Neural crest cell (in vitro differentiated cells): ENCODE data around the gene FAM78A. TPM values are rescaled to one million over a fixed set of nuclear protein-coding genes. Genes with fewer than 3 reads are reported as not detected.
A peak's percentile ranks its signal among the peaks of the same experiment; 100 is the strongest.
"Not testable (repeated sequence)": the region's sequence is repeated elsewhere in the genome, so short reads cannot be mapped to it uniquely, and the experiment has no call there.

Experiments
- DNase-seq: peaks from one replicate; pipeline ENCODE4 v3.0.0; 2021; ENCODE audit warnings: low read depth, mixed read lengths, low spot score
- H3K27ac Mint-ChIP-seq: one replicate; pipeline ENCODE4 v1.8.0; 2021; ENCODE audit warnings: mild to moderate bottlenecking, mixed read lengths; ENCODE audit not compliant: unreplicated experiment
- H3K27me3 Mint-ChIP-seq: 2 replicates; pipeline ENCODE4 v1.8.0; 2021; ENCODE audit warnings: low read depth, mild to moderate bottlenecking, mixed read lengths
- H3K36me3 Mint-ChIP-seq: 2 replicates; pipeline ENCODE4 v1.8.0; 2021; ENCODE audit warnings: low read depth, mild to moderate bottlenecking, mixed read lengths
- H3K4me1 Mint-ChIP-seq: 2 replicates; pipeline ENCODE4 v1.8.0; 2021; ENCODE audit warnings: mixed read lengths
- H3K4me3 Mint-ChIP-seq: one replicate; pipeline ENCODE4 v1.8.0; 2021; ENCODE audit warnings: mild to moderate bottlenecking, mixed read lengths
- H3K9me3 Mint-ChIP-seq: 2 replicates; pipeline ENCODE4 v1.8.0; 2021; ENCODE audit warnings: mixed read lengths
- total RNA-seq: library from RNA; stranded (reverse); gene quantifications from 2 replicates; pipeline ENCODE4 v1.2.1, GENCODE V29; 2021
- TF ChIP-seq, protein P1 (sequence below): fragments of 200-600 bp; sonication (generic); conservative IDR thresholded peaks from 2 replicates; pipeline ENCODE4 v1.5.0; 2021; ENCODE audit warnings: antibody characterized with exemption, mild to moderate bottlenecking

The FAM78A gene
- total RNA-seq, 1 donor from 2014 or later, result 3.8 TPM

DNA sequence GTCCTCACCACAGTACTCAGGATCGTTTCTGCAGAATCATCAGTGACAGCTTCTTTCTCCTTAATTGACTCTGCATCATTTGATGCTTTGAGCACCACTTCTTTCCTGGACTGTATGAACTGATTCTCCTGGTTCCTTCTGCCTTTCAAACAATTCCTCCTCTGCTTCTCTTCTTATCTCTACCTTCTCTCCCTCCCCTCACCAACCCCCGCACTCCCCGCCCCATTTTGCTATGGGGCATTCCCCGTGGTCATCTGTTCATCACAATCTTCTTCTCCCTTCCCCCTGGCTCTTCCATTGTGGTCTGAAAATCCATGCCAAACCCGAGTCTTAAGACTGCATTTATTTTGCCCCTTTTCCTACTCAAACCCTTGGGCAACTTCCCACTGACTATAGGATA lies 57.9 kb downstream of the FAM78A start:
- peaks cover 12% of the 10 kb centered on the region for H3K4me1 Mint-ChIP-seq
- DNase-seq, result no peak
- H3K9me3 Mint-ChIP-seq, result no peaks in the 10 kb centered on the region
- TF ChIP-seq, protein P1, sequence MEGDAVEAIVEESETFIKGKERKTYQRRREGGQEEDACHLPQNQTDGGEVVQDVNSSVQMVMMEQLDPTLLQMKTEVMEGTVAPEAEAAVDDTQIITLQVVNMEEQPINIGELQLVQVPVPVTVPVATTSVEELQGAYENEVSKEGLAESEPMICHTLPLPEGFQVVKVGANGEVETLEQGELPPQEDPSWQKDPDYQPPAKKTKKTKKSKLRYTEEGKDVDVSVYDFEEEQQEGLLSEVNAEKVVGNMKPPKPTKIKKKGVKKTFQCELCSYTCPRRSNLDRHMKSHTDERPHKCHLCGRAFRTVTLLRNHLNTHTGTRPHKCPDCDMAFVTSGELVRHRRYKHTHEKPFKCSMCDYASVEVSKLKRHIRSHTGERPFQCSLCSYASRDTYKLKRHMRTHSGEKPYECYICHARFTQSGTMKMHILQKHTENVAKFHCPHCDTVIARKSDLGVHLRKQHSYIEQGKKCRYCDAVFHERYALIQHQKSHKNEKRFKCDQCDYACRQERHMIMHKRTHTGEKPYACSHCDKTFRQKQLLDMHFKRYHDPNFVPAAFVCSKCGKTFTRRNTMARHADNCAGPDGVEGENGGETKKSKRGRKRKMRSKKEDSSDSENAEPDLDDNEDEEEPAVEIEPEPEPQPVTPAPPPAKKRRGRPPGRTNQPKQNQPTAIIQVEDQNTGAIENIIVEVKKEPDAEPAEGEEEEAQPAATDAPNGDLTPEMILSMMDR, result no peak
- H3K4me3 Mint-ChIP-seq, result no peak overlapping the region
- peak overlapping the region; percentile 53 for H3K27ac Mint-ChIP-seq
- H3K36me3 Mint-ChIP-seq, result peaks cover 5% of the 10 kb centered on the region
- H3K27me3 Mint-ChIP-seq, result no peaks in the 10 kb centered on the region

DNA sequence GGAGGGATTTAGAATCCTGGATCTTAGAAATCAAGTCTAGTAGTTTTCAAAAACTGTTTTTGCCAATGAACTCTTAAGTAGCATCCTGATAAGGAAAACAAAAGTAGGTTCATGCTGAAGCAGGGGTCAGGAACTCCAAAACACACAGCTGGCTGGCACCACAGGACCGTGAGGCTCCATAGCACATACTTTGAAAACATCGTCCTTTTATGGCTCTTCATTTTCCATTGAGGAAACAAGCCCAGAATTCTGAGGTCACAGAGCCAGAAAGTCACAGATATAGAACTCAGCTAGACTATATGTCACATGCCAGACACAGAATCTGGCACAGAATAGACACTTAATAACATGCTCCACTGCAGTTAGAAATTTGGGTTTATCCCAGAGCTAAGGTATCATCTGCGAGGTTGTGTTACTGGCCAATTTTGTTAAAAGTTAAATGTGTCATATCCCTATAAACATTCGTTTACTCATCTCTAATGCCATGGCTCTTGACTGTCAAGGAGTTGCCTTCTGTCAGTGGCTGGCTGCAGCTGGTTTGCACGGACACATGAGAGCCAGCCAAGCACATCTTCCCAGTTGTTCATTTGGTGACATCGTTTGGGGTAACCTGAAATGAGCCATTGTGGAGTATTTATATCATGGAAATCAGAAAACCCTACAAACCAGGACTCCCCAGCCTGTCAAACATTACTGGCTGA lies 58.8 kb downstream of the FAM78A start:
- peaks cover 1% of the 10 kb centered on the region for H3K9me3 Mint-ChIP-seq

DNA sequence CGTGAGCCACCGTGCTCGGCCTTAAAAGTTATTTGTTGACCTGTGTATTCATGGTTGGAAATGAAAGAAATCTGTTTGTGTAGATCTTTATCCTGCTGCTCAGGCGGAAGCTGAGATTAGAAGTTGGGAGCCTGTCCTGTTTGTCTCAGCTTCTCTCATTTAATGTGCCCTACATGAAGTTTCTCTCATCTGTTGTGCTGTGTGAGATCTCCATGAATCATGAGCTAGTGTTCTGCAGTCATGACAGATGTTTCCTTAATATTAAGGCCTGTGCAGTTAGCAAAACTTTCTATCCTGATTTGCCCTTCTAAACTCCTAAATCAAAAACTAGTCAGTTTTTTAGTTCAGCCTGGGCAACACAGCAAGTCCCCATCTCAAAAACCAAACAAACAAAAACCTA lies 59.5 kb downstream of the FAM78A start:
- Mint-ChIP-seq H3K9me3 (peaks cover 5% of the 10 kb centered on the region), H3K27me3 (no peaks in the 10 kb centered on the region), H3K36me3 (peaks cover 13% of the 10 kb centered on the region), H3K27ac (no peak overlapping the region), H3K4me1 (peaks cover 12% of the 10 kb centered on the region), H3K4me3 (no peak overlapping the region)
- TF ChIP-seq, protein P1, result no peak
- no peak for DNase-seq

More for the DNA sequence above, 58.8 kb downstream of the FAM78A start:
- Mint-ChIP-seq H3K4me1 (peaks cover 12% of the 10 kb centered on the region), H3K4me3 (no peak overlapping the region), H3K36me3 (peaks cover 9% of the 10 kb centered on the region), H3K27ac (no peak overlapping the region), H3K27me3 (no peaks in the 10 kb centered on the region)
- TF ChIP-seq, protein P1, result no peak
- no peak for DNase-seq

DNA sequence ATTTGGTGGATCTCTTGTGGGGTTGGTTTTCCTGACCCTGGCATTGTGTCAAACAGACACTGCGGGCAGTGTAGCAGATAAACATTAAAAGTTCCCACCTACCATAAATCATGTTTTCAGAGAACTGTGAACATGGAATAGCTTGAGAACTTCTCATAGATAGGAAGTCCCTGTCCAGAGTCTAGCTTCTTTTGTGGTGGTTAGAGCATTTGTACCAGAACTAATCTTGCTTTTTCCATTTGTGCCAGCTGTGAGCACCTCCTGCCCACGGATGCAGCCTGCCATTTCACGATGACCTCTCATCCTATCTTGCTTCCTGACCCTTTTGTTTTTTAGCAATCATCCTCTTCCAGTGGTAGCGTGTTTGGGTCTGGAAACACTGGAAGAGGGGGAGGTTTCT lies 61.4 kb downstream of the FAM78A start:
- no peaks in the 10 kb centered on the region for H3K27me3 Mint-ChIP-seq
- H3K36me3 Mint-ChIP-seq, result peaks cover 30% of the 10 kb centered on the region
- H3K4me1 Mint-ChIP-seq, result peaks cover 12% of the 10 kb centered on the region
- TF ChIP-seq, protein P1, result no peak
- DNase-seq, result no peak
- no peak overlapping the region for H3K4me3 Mint-ChIP-seq
- H3K27ac Mint-ChIP-seq, result no peak overlapping the region
- peaks cover 7% of the 10 kb centered on the region for H3K9me3 Mint-ChIP-seq

DNA sequence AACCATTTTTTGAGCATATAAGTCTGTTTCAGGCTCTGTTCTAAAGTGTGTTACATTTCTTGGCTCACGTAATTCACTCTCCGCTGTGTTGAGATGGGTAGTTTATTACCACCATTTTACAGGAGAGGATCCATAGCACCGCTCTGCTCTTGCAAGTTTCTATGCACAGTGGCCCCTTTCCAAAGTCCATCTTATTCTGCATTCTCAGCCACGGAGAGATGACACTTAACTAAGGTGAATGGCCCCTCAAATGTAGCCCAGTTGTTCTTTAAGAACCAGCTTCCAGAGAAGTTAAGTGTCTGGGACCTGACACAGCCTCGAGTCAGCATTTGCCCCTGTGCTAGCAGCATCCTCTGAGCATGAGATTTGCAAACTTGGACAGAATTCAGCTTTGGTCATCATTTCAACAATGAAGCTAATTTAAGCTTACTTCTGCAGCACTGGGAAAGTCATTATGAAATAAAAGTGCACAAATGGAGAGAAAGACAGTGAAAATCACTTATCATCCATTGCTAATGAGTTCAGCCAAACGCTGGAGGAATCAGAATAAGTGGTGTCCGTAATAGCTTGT lies 61.9 kb downstream of the FAM78A start:
- Mint-ChIP-seq H3K36me3 (peaks cover 34% of the 10 kb centered on the region), H3K4me3 (no peak overlapping the region), H3K27ac (no peak overlapping the region), H3K9me3 (peaks cover 9% of the 10 kb centered on the region), H3K4me1 (peaks cover 12% of the 10 kb centered on the region), H3K27me3 (no peaks in the 10 kb centered on the region)
- DNase-seq, result no peak
- TF ChIP-seq, protein P1, result no peak

DNA sequence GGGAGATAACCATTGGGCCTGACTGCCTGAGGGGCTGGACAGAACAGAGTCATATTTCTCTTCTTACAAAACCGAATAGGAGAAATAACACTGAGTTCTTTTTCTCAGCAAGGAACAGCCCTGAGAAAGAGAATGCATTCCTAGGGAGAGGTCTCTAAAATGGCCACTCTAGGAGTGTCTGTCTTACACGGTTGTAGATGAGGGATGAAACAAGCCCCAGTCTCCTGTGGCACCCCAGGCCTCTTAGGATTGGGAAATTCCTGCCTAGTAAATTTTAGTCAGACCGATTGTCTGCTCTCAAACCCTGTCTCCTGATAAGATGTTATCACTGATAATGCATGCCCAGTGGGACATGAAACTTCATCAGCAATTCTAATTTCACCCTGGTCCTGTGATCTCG lies 64.4 kb downstream of the FAM78A start:
- not testable (repeated sequence) for H3K27me3 Mint-ChIP-seq
- H3K36me3 Mint-ChIP-seq, result peaks cover 43% of the 10 kb centered on the region

More for the DNA sequence above, 64.4 kb downstream of the FAM78A start:
- not testable (repeated sequence) for H3K9me3 Mint-ChIP-seq, H3K4me3 Mint-ChIP-seq, DNase-seq, H3K27ac Mint-ChIP-seq
- H3K4me1 Mint-ChIP-seq, result peaks cover 12% of the 10 kb centered on the region
